Stimulated activated CD8-positive, alpha-beta memory T cell treated with anti-CD3 and anti-CD28 coated beads, Interleukin-12 subunit alpha, Interleukin-12 subunit beta, amount 100 ng/mL, for 1 hour (primary cell): ENCODE results near the gene DNAJC11.
"Not testable (repeated sequence)": the region's sequence is repeated elsewhere in the genome, so short reads cannot be mapped to it uniquely, and the experiment has no call there.

ENCODE experiments used
- DNase-seq: peaks from one replicate; pipeline ENCODE4 v3.0.0-alpha.2; 2020; ENCODE audit warnings: low read depth

DNAJC11 gene

DNA sequence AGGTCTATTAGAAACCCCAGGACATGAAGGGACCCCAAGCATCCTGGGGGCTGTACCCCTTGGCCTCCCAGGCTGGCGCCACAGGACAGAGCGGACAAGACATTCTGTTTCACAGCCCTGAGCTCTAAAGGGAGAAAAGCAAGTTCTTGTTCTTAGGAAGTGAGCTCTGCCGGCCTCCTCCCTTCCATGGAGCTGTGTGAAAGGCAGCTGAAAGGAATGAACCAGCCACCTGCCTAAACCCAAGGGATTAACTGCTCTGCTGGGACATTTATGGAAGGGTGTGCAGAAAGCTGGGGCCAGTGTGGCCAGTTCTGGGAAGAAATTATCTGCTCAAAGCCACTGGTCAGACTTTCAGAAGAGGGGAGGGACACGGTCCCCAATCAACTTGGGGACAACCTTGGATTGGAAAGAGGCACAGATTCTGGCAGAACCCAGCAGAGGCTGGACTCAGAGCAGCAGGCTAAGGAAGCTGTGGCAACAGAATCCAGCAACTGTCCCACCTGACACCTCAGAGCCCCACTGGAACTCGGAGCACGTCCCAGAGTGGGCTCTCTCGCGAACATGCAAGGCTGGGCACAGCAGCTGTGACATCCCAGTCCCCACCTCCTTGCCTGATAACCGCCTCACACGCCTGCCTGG, 101.1 kb downstream of the DNAJC11 start:
- no peak for DNase-seq

DNA sequence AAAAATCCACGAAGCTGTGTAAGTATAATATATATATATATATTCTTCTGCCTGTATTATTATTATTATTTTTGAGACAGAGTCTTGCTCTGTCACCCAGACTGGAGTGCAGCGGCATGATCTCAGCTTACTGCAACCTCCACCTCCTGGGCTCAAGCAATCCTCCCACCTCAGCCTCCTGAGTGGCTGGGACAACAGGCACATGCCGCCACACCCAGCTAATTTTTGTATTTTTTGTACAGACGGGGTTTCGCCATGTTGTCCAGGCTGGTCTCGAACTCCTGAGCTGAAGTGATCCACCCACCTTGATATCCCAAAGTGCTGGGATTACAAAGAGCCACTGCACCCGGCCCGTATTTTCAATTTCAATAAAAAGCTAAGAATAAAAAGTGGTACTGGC, 101.6 kb downstream of the DNAJC11 start:
- DNase-seq: not testable (repeated sequence)

DNA sequence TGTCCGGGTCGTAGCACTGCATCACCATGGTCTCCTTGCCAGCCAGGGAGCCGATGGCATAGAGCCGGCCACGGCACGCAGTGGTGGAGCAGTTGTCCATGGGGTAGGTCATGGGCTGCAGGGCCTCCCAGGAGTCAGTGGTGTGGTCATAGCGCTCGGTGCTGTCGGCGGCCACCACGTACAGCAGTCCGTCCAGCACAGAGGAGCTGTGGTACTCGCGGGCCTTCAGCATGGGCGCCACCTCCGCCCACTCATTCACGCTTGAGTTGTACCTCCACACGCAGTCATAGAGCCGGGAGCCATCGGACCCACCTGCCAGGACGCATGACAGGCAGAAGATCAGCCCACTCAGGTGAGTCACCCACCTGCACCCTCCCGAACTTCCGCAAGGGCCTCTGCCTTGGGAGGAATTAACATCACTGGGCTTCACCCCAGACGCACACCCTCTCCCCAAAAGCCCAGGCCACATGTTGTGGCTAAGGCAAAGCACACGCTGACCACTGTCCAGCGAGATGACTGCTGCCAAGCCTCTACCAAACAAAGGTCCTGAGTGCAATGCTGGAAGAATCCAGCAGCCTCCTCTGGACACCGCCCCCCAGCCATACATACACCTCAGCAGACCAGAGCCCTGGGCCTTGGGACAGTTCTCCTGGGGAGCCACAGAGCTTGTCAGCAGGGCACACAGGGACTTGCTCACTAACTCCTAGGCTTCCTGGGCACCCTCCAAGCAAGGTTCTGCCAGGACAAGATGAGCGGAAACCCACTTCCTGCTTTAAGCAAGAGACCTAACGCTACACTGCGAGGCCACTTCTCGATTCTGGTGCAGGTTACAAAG, 102.3 kb downstream of the DNAJC11 start:
- peak; percentile 45 for DNase-seq

DNA sequence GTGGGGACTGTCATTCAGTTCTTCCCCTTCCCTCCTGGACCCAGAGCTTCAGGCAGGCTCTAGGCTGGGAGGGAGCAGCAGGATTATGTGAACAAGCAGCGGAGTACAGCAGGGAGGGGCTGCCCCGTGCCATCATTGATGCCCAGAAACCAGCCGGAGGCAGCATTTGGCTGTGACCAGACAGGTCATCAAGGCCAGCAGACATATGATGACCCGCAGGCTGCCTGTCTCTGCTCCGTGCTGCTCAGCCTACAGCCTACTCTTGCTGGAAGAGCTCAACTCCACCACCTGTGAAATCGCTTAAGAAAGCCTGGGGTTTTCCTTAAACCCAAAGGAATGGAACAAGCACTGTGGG, 103.9 kb downstream of the DNAJC11 start:
- no peak for DNase-seq

DNA sequence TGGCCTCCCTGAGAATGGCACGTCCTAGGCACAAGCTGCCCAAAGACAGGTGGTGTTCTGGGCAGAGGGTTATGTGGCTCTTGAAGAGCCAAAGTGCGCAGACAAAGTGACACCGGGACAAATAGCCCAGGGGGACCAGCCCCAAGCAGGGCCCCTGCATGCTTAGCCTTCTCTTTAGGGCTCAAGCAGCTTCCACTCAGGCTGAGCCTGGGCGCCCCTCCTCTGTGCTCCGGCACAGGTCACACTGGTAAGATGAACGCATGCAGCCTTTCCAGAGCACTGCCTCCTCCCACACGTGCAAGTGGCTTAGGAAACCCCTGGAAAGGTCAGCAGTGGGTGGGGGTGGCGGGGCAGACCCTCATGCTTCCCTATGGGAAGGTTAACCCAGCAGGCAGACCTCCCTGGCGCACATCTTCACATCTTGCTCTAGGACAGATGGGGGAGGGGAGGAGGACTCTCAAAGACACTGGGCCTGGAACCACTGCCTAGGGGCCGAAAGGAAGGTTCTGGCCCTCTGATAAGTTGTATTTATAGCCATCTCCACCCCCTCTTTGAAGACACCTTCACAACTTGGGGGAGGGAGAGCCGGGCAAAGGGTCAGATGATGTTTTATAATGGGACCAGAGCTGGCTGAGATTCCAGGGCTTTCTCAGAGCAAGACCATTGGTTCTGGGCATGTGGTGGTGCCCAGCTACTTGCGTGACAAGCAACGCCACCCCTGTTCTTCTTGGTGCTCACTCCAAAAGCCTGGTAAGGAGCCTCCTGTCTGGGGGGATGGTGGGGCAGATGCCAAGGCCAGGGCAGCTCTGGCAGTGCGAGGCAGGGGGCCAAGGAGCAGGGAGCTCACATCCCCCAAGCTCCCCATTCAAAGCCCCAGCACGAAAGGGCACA, 104.5 kb downstream of the DNAJC11 start:
- no peak for DNase-seq

DNA sequence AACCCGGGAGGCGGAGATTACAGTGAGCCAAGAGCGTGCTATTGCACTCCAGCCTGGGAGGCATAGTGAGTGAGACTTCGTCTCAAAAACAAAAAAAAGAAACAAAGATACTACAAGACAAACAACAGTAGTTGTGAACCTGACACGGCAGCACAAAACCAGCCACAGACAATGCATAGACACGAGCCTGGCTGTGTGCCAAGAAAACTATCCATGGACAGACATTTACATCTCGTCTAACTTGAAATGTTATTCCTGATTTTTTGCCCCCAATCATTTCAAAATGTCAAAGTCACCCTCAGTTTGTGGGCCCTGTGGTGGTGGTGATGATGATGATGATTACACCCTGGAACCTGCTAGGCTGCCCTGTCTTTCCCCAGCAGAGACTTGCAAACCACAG, 105.3 kb downstream of the DNAJC11 start:
- DNase-seq: no peak

DNA sequence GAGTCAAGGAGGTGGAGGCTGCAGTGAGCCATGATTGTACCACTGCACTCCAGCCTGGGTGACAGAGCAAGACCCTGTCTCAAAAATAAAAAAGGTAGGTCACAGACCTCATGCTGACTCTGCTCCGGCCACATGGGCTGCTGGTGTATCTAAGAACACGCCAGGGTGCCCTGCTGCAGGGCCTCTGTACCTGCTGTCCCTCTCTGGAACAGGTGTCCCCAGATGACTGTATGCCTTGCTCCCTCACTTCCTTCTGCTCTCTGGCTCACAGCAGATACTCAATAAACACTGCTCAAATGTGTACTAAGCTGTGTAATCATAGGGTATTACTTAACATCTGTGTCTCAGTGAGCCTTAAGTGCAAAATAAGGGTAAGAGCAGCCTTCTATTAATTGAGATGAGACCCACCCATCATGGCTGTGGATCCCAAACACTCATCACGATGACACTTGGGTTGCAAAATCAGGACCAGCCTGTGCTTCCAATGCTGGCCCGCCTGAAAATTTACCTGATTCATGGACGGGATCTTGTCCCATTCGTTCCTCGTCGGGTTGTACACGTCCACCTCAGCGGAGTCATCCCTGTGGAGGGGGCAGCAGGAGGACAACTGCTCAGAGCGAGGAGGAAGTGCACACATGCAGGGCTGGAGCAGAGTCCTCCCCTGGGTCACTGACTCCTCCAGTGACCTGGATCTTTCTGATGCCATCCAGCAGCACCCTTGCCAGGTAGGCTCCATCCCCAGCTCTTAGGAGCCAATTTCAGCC, 106.5 kb downstream of the DNAJC11 start:
- DNase-seq: no peak

DNA sequence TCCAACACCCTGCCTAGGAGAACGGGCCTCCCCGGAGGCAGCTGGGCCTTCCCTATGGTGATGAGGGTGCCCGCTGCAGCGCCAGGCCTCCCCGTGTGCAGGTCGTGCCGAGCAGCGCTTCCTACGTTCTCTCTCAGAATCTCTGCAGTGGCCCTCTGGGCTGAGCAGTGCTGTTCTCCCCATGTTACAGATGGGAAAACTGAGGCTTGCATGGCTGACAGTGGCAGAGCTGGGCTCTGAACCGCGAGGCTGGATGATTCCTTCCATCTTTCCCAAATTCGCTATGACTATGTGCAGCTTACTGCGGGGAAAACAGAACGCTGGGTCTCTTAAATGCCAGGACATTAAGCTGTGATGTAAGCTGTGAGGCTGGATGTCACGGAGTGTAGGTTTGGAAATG, 107.8 kb downstream of the DNAJC11 start:
- no peak for DNase-seq

DNA sequence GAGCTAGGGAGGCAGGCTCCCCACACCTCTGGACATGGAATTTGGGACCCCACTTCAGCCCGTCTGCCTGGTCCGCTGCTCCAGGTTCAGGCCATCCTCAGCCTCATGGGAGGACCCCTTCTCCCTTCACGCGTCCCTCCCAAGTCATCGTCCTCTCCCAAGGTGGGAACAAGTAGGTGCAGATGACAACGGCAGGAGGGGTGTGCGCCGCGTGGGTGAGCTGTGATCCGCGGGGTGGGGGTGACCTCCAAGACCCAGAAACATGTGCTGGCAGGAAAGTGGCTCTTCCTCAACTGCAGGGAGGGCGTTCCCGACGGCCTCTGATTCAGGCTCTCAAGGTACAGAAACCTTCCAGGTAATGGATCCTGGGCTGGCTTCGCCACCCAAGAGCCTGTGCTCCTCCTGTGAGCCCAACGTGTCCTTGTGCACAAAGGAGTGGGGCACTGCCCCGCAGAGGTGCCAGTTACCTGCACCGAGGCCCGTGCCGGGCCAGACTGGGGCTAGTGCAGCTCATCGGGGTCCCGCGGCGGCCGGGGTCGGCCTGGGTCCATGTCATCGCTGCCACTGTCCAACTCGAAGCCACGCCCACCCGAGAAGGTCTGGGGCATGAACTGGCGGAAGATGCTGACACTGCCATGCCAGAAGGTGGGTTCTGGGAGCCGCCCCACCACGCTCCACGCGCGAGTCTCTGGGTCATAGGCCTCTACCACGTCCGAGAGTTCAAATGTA, 108.6 kb downstream of the DNAJC11 start:
- no peak for DNase-seq

DNA sequence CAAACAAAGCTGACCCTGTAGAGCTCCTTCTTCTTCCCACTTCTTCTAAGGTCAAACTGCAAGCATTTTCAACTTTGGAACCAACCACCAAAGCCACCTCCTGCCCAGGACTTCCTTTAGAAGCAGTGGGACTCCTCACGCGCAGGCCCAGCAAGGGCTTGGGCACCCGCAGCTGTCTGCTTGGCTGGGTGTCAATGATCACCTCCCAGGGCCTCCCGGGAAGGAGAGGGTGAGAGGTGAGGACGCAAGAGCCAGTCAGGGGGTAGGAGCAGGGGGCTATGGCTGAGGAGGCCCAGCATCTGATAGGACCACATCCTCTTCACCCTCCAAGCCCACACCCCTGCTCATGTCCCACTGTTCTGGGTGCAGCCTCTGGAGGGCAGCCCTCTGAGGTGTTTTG, 109.2 kb downstream of the DNAJC11 start:
- no peak for DNase-seq

DNA sequence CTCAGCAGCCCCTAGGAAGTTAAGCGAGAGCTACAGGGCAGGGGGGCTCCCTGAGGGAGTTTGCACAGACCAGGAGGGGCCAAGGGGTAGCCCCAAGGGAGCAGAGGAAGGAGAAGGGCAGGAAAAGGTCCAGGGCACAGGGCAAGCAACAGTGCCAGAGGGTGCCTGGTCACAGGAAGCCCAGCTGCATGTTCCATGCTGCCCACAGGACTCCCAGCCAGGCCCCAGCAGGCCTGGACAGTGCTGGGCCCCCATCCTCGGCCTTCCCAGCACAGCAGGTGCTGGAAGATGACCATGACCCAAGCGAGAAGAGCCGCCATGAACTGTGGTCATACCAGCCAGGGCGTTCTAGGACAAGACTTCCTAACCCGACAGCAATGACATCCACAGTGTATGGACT, 110.0 kb downstream of the DNAJC11 start:
- no peak for DNase-seq

DNA sequence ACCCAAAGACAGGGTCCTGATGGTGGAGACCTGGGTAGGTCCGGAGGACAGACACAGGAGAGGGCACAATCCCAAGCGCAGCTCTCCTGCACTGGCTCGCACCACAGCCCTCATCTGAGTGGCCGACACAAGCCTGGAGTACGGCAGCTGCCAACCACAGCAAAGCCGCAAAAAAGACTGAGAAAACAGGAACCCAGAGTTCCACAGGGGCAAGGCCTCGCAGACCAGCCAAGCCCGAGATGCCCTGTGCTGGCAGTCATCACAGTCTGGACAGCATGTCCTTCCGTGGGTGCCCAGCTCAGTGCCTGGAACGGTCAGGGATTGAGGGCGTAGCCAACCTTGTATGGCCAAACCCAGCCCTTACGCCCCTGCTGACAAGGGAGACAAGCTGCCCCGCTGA, 110.4 kb downstream of the DNAJC11 start:
- DNase-seq: no peak

DNA sequence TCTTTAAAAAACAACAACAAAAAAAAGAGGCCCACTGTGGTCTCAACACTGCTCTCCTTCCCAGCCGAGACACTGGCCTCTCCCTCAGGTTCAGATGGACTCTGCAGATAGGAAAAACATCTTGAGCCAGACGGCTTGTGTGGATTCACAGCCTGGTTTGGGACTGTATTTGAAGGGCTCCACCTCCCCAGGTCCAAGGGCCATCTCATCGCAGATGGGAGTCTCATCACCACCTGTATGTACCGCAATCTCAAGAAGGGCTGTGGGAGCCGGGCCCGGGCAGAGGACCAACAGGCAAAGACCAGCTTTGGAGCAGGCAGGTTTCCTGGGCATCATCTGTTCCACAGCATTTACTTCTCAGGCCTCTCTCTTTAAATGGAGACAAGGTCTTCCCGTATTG, 111.6 kb downstream of the DNAJC11 start:
- DNase-seq: no peak

DNA sequence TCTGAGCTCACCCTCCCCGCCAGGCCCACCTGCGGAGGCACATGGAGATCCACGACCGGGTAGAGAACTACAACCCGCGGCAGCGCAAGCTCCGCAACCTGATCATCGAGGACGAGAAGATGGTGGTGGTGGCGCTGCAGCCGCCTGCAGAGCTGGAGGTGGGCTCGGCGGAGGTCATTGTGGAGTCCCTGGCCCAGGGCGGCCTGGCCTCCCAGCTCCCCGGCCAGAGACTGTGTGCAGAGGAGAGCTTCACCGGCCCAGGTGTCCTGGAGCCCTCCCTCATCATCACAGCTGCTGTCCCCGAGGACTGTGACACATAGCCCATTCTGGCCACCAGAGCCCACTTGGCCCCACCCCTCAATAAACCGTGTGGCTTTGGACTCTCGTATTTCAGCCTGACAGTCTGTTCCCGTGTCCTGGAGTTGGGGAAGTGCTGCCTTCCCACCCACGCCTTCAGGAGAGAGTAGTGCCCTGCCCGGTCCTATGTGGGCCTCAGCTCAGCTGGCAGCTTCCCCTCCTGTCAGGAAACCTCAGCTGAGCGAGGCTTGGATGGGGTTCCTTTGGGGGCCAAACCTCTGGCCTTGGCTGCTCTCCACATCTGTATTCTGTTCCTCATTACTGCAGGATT, 112.6 kb downstream of the DNAJC11 start:
- no peak for DNase-seq

DNA sequence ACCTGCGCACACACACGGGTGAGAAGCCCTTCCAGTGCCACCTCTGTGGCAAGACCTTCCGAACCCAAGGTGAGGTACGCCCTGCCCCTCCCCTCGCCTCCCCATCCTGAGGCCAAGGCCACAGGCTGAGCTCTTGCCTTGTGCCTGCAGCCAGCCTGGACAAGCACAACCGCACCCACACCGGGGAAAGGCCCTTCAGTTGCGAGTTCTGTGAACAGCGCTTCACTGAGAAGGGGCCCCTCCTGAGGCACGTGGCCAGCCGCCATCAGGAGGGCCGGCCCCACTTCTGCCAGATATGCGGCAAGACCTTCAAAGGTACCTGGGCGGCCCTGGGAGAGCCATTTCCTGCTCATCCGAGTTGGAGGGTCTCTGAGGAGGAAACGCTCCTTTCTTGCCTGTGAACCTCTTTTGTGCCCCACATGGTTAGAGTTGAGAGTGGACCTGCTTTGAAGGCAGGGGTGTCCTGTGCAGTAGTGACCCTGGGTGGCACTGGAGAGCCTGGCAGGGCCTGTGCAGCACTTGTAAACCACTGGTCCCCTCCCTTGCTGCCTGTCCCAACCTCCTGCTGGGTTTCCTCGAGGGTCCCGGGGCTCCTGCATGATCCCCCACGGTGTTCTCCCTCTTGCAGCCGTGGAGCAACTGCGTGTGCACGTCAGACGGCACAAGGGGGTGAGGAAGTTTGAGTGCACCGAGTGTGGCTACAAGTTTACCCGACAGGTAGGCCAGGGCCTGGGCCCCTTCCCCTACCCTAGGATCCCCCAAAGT, 113.3 kb downstream of the DNAJC11 start:
- no peak for DNase-seq

DNA sequence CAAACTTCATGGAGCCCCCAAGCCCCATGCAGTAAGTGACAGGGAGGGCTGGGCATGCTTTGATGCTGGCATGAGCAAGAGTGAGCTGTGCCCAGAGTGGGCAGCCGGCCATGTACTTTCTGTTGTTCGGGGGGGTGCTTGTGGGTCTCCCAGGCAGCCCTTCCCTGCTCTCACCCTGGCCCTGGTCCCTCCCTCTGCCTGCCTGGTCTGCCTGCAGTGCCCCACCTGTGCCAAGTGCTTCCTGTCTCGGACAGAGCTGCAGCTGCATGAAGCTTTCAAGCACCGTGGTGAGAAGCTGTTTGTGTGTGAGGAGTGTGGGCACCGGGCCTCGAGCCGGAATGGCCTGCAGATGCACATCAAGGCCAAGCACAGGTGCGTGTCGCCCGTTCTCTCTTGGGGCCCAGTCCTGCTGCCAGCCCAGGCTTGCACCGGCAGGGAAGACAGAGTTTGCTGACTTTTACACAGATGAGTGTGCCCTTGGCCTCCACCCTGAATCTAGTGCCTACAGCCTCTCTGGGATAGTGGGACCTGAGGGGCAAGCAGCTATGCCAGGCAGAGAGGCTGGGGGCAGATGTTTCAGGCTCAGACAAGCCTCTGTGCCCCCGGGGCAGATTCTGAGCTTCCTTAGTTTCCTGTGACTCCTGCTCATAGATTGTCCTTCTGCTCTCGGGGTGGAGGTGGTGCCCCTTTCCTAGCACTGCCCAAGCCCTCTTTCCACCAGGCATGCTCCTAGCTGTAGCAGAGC, 114.2 kb downstream of the DNAJC11 start:
- no peak for DNase-seq

DNA sequence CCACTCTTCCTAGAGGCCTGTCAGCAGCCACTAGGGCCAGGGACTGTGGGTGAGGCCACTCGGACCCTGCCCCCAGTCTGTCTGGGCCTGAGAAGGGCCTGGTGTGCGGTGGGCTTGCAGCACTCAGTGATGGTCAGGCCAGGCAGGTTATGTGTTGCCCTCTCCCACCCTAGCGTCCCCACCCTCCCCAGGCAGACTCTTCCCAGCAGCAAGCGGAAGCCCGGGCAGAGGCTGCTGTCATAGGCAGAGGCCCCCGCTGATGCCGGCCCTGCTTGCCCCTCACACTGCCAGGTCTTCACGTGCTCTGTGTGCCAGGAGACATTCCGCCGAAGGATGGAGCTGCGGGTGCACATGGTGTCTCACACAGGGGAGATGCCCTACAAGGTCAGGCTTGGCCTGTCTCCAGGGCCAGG, 115.2 kb downstream of the DNAJC11 start:
- no peak for DNase-seq

DNA sequence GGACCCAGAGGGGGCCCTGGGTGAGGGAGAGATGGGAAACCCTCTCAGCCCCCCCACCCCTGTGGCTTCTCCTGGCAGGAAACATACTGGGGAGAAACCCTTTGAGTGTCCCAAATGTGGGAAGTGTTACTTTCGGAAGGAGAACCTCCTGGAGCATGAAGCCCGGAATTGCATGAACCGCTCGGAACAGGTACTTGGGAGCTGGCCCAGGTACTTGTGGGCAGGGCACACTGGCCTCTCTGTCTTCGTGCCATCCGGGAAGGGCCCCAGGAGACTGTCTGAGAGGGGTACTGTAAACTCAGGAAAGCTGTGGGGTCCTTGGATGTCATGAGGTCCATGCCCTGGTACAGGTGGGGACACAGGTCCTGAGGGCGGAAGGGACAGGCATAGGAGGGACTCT, 115.8 kb downstream of the DNAJC11 start:
- no peak for DNase-seq

DNA sequence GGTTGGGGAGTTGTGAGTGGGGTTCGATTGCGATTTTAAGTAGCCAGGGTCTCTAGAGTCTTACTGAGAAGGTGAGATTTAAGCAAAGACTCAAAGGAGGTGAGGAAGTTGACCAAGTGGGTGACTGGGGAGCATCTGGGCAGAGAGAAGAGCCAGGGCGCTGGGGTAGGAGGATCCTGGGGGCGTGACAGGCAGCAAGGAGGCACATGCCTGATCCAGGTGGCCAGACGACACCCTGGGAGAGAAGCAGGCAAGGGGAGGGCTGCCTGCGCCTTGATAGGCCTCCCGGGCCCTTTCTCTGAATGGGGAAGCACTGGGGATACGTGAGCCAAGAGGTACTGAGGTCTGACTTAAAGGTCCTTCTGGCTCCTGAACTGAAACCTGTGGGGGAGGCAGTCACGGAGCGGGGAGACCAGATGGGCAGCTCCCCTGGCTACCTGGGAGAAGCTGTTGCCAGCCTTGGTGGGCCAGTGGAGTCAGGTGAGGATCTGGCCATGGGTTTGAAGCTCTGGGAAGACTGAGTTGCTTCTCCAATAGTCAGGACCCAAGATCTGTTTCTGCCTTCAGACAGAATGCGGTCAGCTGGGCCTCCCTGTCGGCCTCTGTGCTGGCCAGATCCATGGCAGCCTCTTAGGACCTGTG, 116.4 kb downstream of the DNAJC11 start:
- no peak for DNase-seq
